Type B pancreatic cell (in vitro differentiated cells): ENCODE data around the gene ELFN1. TPM values are rescaled to one million over a fixed set of nuclear protein-coding genes. Genes with fewer than 3 reads are reported as not detected.
A peak's percentile ranks its signal among the peaks of the same experiment; 100 is the strongest.

Experiments used
- DNase-seq: peaks from one replicate; pipeline ENCODE4 v3.0.0; 2021; ENCODE audit warnings: mixed read lengths; ENCODE audit not compliant: unreplicated experiment; ENCODE audit errors: extremely low spot score
- H3K27ac Mint-ChIP-seq: 2 replicates; pipeline ENCODE4 v1.8.0; 2021; ENCODE audit warnings: mild to moderate bottlenecking, mixed read lengths
- H3K27me3 Mint-ChIP-seq: 2 replicates; pipeline ENCODE4 v1.8.0; 2021; ENCODE audit warnings: mixed read lengths
- H3K36me3 Mint-ChIP-seq: 2 replicates; pipeline ENCODE4 v1.8.0; 2021; ENCODE audit warnings: mixed read lengths
- H3K4me1 Mint-ChIP-seq: one replicate; pipeline ENCODE4 v1.8.0; 2021; ENCODE audit warnings: mixed read lengths; ENCODE audit not compliant: unreplicated experiment
- H3K4me3 Mint-ChIP-seq: 2 replicates; pipeline ENCODE4 v1.8.0; 2021; ENCODE audit warnings: mild to moderate bottlenecking, mixed read lengths
- H3K9me3 Mint-ChIP-seq: 2 replicates; pipeline ENCODE4 v1.8.0; 2021; ENCODE audit warnings: mixed read lengths
- CTCF ChIP-seq: fragments of 200-600 bp; sonication (generic); conservative IDR thresholded peaks from 2 replicates; pipeline ENCODE4 v1.5.0; 2021; ENCODE audit warnings: antibody characterized with exemption, mild to moderate bottlenecking
- total RNA-seq: library from RNA; stranded (reverse); gene quantifications from 2 replicates; pipeline ENCODE4 v1.2.1, GENCODE V29; 2021; ENCODE audit warnings: low replicate concordance

Gene ELFN1
- total RNA-seq, 1 donor from 2014 or later = 5.8 TPM

- Mint-ChIP-seq H3K9me3 (no peaks in the 10 kb centered on the region), H3K27ac (no peak overlapping the region), H3K4me1 (peaks cover 3% of the 10 kb centered on the region), H3K36me3 (no peaks in the 10 kb centered on the region), H3K27me3 (peaks cover under 1% of the 10 kb centered on the region), H3K4me3 (no peak overlapping the region)
- no peak for TF ChIP-seq CTCF
- DNase-seq = no peak
Observed at GRCh38 chr7:1643270-1644092, 26.6 kb upstream of the ELFN1 start.

GRCh38 chr7:1644341-1645070, 25.6 kb upstream of the ELFN1 start:
- H3K27me3 Mint-ChIP-seq = peaks cover 9% of the 10 kb centered on the region
- DNase-seq = no peak
- no peak for TF ChIP-seq CTCF
- H3K4me1 Mint-ChIP-seq = peaks cover 8% of the 10 kb centered on the region
- no peaks in the 10 kb centered on the region for H3K9me3 Mint-ChIP-seq
- no peak overlapping the region for H3K27ac Mint-ChIP-seq
- no peaks in the 10 kb centered on the region for H3K36me3 Mint-ChIP-seq
- no peak overlapping the region for H3K4me3 Mint-ChIP-seq

- DNase-seq = peak; percentile 69
- no peak overlapping the region for H3K4me3 Mint-ChIP-seq
- H3K9me3 Mint-ChIP-seq = no peaks in the 10 kb centered on the region
- no peak overlapping the region for H3K27ac Mint-ChIP-seq
- H3K36me3 Mint-ChIP-seq = no peaks in the 10 kb centered on the region
- peaks cover 9% of the 10 kb centered on the region for H3K27me3 Mint-ChIP-seq
- no peak for TF ChIP-seq CTCF
- peaks cover 8% of the 10 kb centered on the region for H3K4me1 Mint-ChIP-seq
Observed at GRCh38 chr7:1645071-1645409, 25.0 kb upstream of the ELFN1 start.

- Mint-ChIP-seq H3K9me3 (no peaks in the 10 kb centered on the region), H3K27me3 (peaks cover 9% of the 10 kb centered on the region), H3K36me3 (no peaks in the 10 kb centered on the region), H3K4me1 (peaks cover 8% of the 10 kb centered on the region), H3K27ac (no peak overlapping the region), H3K4me3 (no peak overlapping the region)
- DNase-seq = no peak
- no peak for TF ChIP-seq CTCF
Observed at GRCh38 chr7:1645476-1645875, 24.6 kb upstream of the ELFN1 start.

- no peak for TF ChIP-seq CTCF
- H3K4me1 Mint-ChIP-seq = peaks cover 8% of the 10 kb centered on the region
- no peaks in the 10 kb centered on the region for H3K9me3 Mint-ChIP-seq
- H3K27ac Mint-ChIP-seq = no peak overlapping the region
- H3K36me3 Mint-ChIP-seq = no peaks in the 10 kb centered on the region
- H3K4me3 Mint-ChIP-seq = no peak overlapping the region
- H3K27me3 Mint-ChIP-seq = peaks cover 9% of the 10 kb centered on the region
- DNase-seq = no peak
Observed at GRCh38 chr7:1646391-1646790, 23.7 kb upstream of the ELFN1 start.
